ENCODE measurements around the gene FMNL3.

GRCh38 chr12:49698619-49699545 lies 8.3 kb downstream of the FMNL3 start:
- TF ChIP-seq POLR2AphosphoS5 (IDR thresholded peaks at IDR 0.05) = no peak
- no peak for TF ChIP-seq CTCF (IDR thresholded peaks at IDR 0.05)
- no peak for TF ChIP-seq POLR2A (IDR thresholded peaks at IDR 0.05)
